SK-N-DZ (cell line): ENCODE data around the gene TEX35.
A peak's percentile ranks its signal among the peaks of the same experiment; 100 is the strongest.
"Not testable (repeated sequence)": the region's sequence is repeated elsewhere in the genome, so short reads cannot be mapped to it uniquely, and the experiment has no call there.

Experiments
- DNase-seq: peaks from one replicate; pipeline ENCODE4 v3.0.0-alpha.2; 2015; ENCODE audit warnings: low spot score

Gene TEX35

DNA sequence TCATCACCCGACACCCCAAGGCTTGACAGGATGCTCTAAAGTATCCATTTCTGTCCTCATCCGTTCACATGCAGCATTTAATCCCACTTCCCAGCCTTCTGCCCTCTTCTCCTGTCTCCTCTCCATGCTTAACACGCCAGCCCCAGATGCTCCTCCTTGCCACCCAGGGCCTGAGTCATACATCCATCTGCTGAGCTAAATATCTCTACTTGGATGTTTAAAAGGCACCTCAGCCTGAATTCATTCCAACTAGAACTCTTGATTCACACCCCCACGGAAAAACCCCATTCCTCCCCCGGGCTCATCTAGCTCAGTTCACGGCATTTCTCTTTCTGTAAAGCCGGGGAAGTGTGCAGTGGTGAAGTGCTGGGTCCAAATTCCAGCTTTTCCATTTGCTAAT, 27.7 kb downstream of the TEX35 start:
- DNase-seq, result no peak

DNA sequence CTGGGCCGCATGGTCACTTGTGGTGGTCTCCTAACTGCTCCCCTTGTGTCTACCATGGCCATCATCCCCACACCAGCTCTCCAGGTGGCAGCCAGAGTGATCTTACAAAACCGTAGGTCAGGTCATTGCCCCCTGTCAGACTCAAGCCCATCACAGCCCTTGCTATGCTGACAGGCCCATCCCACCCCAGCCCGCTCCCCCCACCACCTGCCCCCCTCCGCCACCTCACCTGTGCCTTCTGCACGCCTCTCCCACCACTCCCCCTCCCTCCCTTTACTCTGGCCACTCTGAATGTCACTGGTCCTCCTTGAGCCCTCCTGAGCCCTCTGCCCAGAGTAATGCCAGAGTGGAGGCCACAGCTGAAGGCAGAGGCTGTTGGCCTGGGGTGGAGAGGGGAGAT, 28.5 kb downstream of the TEX35 start:
- DNase-seq, result no peak

DNA sequence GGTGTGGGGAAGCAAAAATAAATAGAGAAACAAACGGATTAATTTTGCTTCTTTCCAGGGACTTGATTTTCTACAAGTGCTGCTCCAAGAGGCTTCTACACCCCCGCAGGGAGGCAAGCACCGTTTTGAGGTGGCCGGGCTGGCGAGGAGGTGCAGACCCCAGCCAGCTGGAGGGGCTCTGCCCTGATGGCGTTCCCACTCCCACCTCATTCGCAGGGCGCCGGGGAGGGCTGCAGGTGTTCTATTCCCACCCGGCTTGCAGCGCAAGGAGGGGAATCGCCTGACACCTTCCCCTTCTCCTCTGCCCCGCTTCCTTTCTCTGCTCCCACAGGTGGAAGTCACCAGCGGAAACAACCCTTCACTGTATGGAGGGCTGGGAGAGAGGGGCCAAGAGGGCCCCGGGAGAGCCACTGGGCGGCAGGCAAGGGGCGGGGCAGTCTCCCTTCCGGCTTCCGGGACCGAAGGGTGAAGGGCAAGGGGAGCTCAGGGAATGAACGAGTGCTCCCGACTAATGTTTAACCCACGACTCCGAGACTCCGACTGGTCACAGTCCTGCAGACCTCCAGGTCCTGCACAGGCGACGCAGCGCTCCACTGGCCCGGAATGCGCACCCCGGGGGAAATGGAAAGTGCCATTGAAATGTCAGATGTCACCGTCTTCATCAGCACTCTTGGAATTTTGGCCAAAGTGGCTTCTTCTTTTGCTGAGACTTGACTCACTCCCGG, 29.1 kb downstream of the TEX35 start:
- peak; percentile 57 for DNase-seq

DNA sequence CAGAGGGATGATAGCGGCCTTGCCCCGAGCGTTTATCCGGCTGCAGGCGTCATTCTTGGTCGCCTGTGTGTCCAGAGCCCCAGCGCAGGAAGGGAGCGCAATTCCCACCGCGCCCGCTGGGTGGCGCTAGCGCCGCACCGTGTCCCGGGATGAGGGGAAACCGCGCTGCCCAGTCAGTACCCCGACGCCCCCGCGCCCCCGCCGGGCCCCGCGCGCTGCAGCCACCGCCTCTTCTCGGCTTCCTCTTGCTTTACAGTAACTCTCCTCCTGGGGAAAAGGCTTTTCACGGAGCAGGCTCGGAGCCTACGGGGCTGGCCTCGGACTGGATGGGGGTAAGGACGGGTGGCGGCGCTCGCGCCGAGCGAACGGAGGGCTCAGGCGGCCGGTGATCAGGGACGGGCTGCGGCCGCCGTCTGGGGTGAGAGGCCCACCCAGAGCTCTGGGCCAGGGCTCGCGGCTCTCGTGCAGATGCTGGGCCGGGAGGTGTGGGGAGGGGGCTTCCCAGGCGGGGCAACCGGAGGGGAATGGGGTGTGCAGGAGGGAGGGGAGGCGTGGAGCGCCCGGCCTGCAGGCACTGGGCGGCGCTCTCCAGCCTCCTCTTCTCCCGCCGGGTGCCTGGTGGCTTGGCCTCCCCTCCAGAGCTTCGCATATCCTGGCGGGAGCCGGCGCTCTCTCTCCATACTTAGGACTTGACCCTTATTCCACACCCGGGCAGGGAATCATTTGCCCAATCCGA, 29.8 kb downstream of the TEX35 start:
- DNase-seq, result peak; percentile 85

DNA sequence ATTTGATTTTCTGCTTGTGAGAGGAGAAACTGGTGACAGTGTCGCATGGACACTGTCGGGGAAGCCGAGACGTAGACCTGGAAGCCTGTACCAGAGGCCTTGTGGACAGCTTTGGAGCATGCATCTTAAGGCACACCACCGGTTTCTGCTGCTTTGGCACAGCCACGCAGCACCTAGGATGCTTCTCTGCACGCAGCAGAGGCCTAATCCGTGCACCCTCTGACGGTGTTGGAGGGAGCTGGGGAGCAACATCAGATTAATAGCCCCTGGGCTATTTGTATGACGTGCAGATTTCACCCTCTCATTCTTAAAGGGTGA, 30.3 kb downstream of the TEX35 start:
- no peak for DNase-seq

DNA sequence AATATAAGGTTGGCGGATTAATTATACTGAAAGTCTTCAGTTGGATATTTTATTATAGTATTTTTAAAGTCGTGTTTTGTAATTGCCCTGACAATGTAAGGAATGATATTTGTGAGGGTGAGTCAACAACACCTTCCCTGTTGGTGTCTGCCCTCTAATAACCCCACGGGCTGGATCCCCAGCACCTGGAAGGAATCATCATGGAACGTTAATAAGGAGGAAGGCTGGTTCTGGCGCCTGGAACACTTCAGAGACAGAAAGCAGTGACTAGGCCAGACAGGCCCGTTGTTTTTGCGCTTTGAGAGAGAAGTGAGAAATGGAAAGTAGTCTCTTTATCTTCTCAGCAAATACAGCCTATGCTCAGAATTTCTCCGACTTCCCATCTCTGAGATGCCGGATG, 31.6 kb downstream of the TEX35 start:
- peak; percentile 63 for DNase-seq

DNA sequence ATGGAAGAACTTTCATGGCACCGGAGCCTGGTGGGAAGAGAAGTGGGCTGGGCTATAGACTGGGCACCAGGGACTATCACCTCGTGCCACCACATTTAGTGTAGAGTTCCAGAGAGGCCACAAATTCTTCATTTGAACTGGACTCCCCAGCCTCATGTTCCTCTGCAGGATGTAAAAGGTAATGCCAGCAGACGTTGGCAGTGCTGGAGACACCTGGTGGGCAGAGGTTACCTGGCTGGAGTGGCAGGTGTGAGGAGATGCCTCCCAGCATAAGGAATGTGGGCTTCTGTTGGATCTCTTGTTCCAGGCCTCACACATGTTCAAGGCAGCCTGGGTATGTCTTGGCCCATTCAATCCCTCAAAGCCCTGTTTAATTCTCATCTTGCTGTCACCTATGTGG, 35.2 kb downstream of the TEX35 start:
- DNase-seq, result no peak

DNA sequence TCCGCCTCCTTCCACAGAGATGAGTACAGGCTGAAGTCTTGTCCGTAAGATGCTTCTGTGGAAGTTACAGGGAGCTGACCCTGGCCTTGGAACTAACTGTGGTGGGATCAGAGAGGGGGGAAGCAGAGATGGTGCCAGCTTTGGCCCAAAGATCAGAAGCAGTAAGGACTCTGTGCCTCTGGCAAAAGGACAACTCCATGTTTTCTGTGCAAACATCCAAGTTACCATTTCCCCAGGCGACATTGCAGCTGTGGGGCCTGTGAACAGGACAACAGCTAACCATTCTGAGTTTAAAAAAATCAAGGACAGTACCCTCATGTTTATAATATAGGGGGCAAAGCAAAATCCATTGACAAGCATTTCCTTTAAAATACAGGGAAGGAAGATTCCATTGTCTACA, 38.4 kb downstream of the TEX35 start:
- DNase-seq, result no peak

DNA sequence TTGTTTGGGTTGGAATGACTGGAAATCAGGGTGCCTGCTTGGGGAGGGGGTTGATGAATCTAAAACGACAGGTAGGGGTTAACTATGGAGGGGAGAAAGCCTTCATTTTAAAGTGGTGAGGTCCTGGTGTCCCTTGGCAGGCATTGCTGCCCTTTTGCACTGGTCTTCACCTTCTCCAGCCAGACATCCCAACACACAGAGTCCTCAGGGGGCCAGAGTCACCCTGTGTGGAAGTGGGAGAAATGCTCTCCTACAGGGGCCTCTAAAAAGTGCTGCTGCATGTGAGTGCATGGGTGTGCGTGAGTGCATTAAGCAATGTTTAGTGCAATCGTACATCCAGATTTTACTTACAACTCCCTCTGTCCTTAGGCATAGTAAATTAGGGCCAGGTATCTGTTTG, 39.0 kb downstream of the TEX35 start:
- DNase-seq, result no peak

DNA sequence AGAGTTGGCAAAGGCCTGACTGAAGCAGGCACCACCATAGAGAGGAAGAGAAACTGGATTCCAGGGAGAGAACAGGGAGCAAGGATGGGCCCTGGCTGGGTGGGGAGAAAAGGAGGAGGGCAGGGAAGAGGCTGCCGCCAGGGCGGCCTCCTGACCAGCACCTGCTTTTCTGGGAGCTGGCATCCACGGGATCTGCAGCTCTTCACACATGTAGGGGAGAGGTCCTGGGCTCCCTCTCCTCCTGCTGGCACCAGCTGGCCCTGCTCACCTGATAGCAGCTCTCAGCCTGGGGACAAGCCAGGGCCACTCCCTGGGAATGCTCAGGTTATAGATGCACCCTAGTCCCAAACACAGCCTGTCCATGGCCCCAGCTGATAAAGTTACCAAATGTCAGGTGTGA, 39.9 kb downstream of the TEX35 start:
- DNase-seq, result no peak

DNA sequence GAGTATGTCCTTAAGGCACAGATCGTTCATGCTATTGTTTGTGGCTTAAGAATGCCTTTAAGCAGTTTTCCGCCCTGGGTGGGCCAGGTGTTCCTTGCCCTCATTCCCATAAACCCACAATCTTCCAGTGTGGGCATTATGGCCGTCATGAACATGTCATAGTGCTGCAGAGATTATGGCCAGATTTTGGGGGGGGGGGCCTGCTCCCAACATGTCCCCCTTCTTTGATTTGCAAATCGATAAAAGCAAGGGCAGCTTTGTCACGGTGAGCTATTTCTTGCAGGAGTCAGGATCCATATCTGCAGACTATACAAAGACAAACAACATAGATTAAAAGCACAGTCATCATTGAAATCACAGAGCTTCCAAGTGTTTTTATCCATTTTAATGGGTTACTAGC, 41.4 kb downstream of the TEX35 start:
- DNase-seq, result not testable (repeated sequence)

DNA sequence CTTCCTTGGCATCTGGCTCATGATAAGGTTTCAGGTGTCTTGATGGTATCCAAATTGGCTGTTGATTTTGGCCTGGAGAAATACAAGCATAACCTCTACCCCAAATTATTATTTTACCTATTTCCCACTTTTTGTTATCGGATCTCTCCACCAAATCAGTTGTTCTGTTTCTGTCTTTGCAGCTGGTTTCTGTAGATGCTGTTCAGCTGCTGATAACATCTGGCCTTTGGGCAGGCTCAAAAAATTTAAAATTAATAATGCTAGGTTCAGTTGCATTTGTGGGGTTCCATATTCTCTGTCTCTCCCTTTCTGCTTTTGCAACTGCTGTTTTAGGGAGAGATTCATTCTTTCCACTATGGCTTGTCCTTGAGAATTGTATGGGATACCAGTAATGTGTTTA, 42.7 kb downstream of the TEX35 start:
- not testable (repeated sequence) for DNase-seq

DNA sequence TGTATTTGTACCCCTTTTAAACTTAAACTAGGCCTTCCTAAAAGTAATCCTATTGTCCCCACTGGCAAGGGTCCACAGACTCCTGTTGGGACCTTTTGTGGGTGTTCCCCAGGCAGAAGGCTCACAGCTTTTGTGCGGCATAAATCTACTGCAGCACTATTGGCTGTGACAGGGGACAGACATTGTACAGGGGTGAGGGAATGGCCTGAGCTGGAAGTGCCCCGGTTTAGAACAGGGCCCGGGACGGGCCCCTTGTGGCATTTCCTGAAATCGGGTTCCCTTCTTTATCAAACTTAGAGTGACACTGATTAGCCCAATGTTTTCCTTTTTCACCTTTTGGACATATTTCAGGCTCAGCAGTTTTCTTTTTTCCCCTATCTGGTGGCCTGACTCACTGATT, 45.9 kb downstream of the TEX35 start:
- DNase-seq, result not testable (repeated sequence)

DNA sequence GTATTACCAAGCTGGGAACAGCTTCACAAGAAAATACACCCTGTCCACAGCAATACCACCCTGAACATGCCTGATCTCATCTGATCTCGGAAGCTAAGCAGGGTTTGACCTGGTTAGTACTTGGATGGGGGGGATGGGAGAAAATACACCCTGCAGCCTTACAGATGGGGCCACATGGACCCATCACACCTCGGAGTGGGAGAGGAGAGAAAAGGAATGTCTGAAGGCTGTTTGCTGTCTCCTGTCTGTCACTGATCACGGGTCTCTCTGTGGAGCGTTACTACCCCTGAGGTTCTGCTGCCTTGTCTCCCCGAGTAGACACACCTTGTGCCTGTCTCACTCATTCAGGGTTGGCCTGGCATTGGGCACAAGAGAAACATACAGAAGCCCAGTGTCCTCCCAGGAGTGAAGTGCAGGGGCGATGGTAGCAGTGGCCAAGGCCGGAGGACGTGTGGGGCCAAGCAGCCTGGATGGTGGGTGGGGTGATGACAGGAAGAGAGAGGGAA, 48.0 kb downstream of the TEX35 start:
- DNase-seq, result no peak

DNA sequence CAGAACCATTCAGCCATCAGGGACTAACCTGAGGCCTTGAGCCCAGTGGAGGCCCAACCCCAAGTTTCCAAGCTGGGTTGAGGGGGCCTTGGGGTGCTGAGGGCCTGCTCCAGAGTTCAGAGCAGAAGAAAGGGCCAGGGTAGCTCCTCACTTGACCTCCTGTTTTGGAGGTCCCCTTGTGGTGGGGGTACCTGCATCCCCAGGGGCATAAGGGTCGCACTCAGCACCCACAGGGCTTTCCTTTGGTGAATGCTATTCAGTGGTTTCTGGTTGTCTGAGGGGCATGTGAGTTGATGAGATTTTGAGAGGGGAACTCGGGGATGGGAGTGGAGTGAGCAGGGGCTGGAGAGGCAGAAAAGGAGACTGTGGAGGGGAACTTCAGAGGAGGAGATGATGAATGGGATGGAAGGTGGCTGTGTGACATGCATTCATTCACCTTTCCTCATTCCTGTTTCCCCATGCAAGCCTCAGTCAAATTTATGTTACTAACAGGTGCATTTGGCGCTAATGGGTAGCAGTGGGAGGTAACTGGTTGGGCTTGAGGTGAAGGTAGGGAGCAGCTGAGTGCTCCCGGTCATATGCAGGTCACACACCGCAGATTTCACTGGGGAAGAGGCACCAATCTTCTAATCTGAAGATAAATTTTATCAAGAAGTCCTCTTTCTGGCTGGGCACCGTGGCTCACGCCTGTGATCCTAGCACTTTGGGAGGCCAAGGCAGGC, 50.4 kb downstream of the TEX35 start:
- no peak for DNase-seq

DNA sequence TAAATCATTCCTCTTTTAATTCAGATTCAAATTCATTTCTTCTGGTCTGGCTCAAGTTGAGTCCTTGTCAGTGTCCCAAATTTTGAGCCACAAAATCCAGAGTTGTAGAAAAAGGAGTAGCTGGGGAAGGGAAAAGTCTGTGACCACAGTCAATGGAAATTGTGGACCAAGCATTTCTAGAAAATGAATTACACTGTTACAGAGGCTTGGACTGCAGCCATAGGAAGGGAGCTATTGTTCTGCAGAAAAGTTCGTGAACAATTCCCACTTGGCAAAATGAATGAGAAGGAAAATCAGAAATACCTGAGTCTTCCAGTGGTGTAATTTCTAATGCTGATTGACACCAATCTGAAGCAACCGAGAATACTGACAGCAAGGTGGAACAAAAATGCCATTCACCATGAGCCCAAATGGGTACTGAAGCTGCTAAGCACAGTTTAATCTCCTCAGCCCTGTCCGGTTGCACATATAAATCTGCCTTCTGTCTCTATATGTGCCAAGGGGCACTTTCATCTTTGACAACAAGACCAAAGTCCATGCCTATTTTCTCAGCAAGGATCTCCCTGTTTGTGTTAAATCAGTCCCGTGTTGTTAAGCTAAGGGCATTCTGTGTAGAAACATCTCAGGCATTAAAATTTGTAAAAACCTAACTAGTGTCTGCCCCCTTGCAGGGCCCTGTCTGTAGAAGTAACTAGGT, 51.3 kb downstream of the TEX35 start:
- DNase-seq, result no peak

DNA sequence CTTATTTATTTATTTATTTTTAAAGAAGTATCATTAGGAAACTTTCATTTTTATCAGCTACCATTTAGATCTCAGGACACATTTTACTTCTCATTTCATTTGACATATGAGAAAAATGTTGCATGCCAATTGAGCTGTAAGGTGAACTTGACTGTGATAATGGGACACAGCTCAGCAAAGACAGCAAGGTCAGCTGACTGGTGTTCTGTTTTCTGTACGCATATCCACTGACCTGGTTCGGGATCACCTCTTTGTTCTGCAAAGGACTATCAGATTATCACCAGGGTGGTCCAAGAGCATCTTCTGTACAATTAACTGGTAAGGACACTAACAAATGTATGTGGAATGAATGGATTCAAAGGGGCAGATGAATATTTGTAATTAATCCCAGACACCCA, 51.9 kb downstream of the TEX35 start:
- DNase-seq, result no peak

DNA sequence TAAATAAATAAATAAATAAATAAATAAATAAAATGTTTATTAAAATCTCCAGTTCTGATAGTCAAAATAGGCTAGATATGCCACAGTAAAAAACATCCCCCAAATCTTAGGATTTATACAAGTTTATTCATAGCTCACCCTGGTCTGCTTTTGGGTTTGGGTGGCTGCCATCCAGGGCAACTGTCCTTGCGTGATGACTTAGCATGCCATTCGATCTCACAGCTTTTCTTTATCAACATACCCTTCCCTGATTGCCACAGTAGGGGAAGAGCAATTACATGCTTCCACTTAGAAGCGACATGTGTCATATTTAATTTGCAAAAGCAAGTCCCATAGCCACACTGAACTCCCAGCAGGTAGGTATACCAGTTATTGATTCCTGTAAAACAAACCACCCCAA, 52.7 kb downstream of the TEX35 start:
- DNase-seq, result no peak

DNA sequence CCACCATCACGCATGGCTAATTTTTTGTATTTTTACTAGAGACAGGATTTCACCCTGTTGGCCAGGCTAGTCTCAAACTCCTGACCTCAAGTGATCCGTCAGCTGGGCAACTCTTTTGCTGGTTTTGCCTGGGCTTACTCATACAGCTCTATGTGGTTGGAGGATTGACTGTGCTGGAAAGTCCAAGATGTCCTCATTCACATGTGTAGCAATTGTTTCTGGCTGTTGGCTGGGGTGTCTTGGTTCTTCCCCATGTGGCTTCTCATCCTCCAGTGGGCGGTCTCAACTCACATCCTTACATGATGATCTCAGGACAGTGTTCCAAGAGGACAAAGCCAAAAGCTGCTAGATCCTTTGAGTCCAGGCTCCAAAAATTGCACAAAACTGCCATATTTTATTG, 53.3 kb downstream of the TEX35 start:
- DNase-seq, result no peak

DNA sequence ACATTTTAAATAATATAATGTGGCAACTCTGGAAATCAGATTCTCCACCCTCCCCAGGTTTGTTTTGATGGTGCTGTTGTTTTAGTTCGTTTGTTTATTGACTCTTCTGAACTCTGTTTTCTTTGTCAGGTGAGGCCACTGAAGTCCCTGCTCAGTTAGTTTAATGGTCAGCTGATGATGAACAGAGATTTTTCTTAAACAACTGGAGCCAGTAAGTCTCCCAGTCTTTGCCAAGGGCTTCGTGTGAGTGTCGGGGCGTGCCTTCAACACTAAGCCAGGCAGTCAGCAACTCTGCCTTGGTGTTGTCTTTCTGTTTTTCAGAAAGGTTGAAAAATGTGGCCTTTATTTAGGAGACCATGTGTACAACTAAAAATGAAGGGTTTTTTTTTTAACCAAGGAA, 58.9 kb downstream of the TEX35 start:
- no peak for DNase-seq
